HG02981 (cell line): ENCODE data around the gene ZNF81.
"Not testable (repeated sequence)": the region's sequence is repeated elsewhere in the genome, so short reads cannot be mapped to it uniquely, and the experiment has no call there.

ENCODE experiments used
- ATAC-seq: cut with Tn5 transposase; IDR thresholded peaks from one replicate; pipeline ENCODE4 v1.9.1; 2021; ENCODE audit warnings: mild to moderate bottlenecking, moderate library complexity; ENCODE audit not compliant: unreplicated experiment

ZNF81 gene

GRCh38 chrX:47927212-47927611, 90.5 kb downstream of the ZNF81 start:
- no peak for ATAC-seq

GRCh38 chrX:47931970-47932369, 95.3 kb downstream of the ZNF81 start:
- ATAC-seq: not testable (repeated sequence)

- ATAC-seq: no peak
Measured at GRCh38 chrX:47933946-47934345, 97.2 kb downstream of the ZNF81 start.

GRCh38 chrX:47936224-47936939, 99.7 kb downstream of the ZNF81 start:
- ATAC-seq: no peak

- ATAC-seq: no peak
Measured at GRCh38 chrX:47936940-47937317, 100.2 kb downstream of the ZNF81 start.

GRCh38 chrX:47940448-47940847, 103.7 kb downstream of the ZNF81 start:
- no peak for ATAC-seq

GRCh38 chrX:47941423-47941822, 104.7 kb downstream of the ZNF81 start:
- ATAC-seq: no peak

GRCh38 chrX:47955295-47955694, 118.6 kb downstream of the ZNF81 start:
- ATAC-seq: not testable (repeated sequence)

- ATAC-seq: no peak
Measured at GRCh38 chrX:47956016-47956415, 119.3 kb downstream of the ZNF81 start.

- not testable (repeated sequence) for ATAC-seq
Measured at GRCh38 chrX:47958206-47958605, 121.5 kb downstream of the ZNF81 start.

GRCh38 chrX:47958761-47959342, 122.2 kb downstream of the ZNF81 start:
- ATAC-seq: no peak

GRCh38 chrX:47960406-47960805, 123.7 kb downstream of the ZNF81 start:
- ATAC-seq: no peak

- not testable (repeated sequence) for ATAC-seq
Measured at GRCh38 chrX:47961830-47962229, 125.1 kb downstream of the ZNF81 start.

- ATAC-seq: not testable (repeated sequence)
Measured at GRCh38 chrX:47965526-47965925, 128.8 kb downstream of the ZNF81 start.
